ENCODE data around the gene SLX4IP.

Gene SLX4IP

DNA sequence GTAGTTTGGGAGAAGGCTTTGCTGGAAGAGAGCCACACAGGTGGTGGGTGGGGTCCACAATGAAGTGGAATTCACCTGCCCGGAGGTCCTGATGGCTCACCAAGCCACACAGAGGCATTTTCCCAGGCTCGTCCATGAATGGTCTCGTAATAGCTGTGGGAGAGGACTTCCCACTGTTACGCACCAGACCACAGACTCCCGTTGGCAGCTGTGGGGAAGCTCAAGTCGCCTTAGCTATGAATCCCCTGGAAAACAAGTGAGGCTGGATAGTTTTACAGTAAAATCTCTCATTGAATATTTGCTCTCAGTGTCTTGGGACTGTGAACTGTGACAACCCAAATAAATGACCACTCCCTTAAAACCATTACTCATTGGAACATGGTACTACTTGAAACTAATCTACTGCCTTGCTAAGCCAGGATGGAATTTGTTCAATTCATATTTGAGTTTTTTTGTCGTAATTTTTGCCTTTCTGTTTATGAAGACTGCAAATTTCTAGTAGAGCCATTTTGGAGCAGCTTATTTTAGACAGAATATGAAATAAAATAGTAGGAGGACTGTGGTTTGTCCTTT is 159.3 kb downstream of the SLX4IP start:
- 87 to 92% methylated on average over 7 of the region's 7 CpGs for WGBS, 2 experiments
- Histone ChIP-seq H3K9me3 (ENCODE audit: control insufficient read depth, low read length) (no peaks in the 10 kb centered on the region), H3K36me3 (ENCODE audit: control insufficient read depth, insufficient read depth, low read length) (no peaks in the 10 kb centered on the region), H3K27me3 (ENCODE audit: control insufficient read depth, insufficient read depth, low read length, poor library complexity, severe bottlenecking) (no peaks in the 10 kb centered on the region), H3K27ac (ENCODE audit: insufficient read depth, low read depth, low read length, poor library complexity, severe bottlenecking) (no peak overlapping the region), H3K4me1 (ENCODE audit: control insufficient read depth, insufficient read depth, low read length) (no peaks in the 10 kb centered on the region), H3K4me3 (ENCODE audit: insufficient read depth, low read depth, low read length) (no peak overlapping the region)

- no peak overlapping the region for H3K27ac ChIP-seq (ENCODE audit: insufficient read depth, low read depth, low read length, poor library complexity, severe bottlenecking)
- no peaks in the 10 kb centered on the region for H3K27me3 ChIP-seq (ENCODE audit: control insufficient read depth, insufficient read depth, low read length, poor library complexity, severe bottlenecking)
- H3K36me3 ChIP-seq (ENCODE audit: control insufficient read depth, insufficient read depth, low read length) = no peaks in the 10 kb centered on the region
- WGBS, 2 experiments = 93 to 95% methylated on average over 2 of the region's 2 CpGs
- no peak overlapping the region for H3K4me3 ChIP-seq (ENCODE audit: insufficient read depth, low read depth, low read length)
- H3K4me1 ChIP-seq (ENCODE audit: control insufficient read depth, insufficient read depth, low read length) = no peaks in the 10 kb centered on the region
- H3K9me3 ChIP-seq (ENCODE audit: control insufficient read depth, low read length) = no peaks in the 10 kb centered on the region
Observed at GRCh38 chr20:10595266-10595665, 160.2 kb downstream of the SLX4IP start.

DNA sequence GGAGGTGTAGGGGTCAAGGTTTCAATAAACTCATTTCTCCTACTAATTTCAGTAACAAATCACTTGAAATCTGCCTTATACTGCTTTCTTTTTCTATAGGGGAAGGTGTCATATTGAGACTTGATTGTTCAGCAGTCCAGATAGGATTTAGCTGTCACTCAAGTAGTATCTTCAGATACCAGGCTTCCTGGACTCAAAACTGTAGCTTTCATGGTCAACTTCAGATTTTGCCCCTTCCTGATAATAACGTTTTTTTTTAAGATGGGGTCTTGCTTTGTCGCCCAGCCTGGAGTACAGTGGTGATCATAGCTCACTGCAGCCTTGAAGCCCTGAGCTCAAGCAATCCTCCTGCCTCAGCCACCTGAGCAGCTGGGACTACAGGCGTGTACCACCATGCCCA is 160.9 kb downstream of the SLX4IP start:
- H3K27me3 ChIP-seq (ENCODE audit: control insufficient read depth, insufficient read depth, low read length, poor library complexity, severe bottlenecking) = no peaks in the 10 kb centered on the region
- H3K4me3 ChIP-seq (ENCODE audit: insufficient read depth, low read depth, low read length) = no peak overlapping the region
- no peaks in the 10 kb centered on the region for H3K4me1 ChIP-seq (ENCODE audit: control insufficient read depth, insufficient read depth, low read length)
- no peaks in the 10 kb centered on the region for H3K9me3 ChIP-seq (ENCODE audit: control insufficient read depth, low read length)
- H3K27ac ChIP-seq (ENCODE audit: insufficient read depth, low read depth, low read length, poor library complexity, severe bottlenecking) = no peak overlapping the region
- 92 to 93% methylated on average over 3 of the region's 3 CpGs for WGBS, 2 experiments
- no peaks in the 10 kb centered on the region for H3K36me3 ChIP-seq (ENCODE audit: control insufficient read depth, insufficient read depth, low read length)

DNA sequence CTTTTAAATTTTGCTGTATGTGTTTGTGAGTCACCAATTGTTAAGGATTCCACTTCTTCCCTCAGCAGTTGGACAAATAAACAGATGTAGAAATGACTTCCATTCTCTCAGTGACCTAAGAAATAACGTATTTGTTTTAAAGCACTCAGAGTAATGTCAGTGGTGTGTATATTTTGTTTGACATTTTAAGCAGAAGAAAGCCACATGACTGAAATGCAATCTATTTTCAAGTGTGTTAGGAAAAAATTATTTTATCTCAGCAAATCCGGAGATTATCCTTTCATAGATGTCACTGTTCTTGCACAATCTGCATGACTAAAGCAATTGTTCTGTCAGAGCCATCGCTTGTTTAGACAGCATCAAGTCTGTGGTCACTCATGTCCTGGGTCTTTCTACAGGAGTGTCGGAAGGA is 161.6 kb downstream of the SLX4IP start:
- Histone ChIP-seq H3K4me1 (ENCODE audit: control insufficient read depth, insufficient read depth, low read length) (no peaks in the 10 kb centered on the region), H3K27ac (ENCODE audit: insufficient read depth, low read depth, low read length, poor library complexity, severe bottlenecking) (no peak overlapping the region), H3K9me3 (ENCODE audit: control insufficient read depth, low read length) (no peaks in the 10 kb centered on the region), H3K36me3 (ENCODE audit: control insufficient read depth, insufficient read depth, low read length) (no peaks in the 10 kb centered on the region), H3K27me3 (ENCODE audit: control insufficient read depth, insufficient read depth, low read length, poor library complexity, severe bottlenecking) (no peaks in the 10 kb centered on the region), H3K4me3 (ENCODE audit: insufficient read depth, low read depth, low read length) (no peak overlapping the region)
- WGBS, 2 experiments = 90 to 97% methylated on average over 3 of the region's 4 CpGs

DNA sequence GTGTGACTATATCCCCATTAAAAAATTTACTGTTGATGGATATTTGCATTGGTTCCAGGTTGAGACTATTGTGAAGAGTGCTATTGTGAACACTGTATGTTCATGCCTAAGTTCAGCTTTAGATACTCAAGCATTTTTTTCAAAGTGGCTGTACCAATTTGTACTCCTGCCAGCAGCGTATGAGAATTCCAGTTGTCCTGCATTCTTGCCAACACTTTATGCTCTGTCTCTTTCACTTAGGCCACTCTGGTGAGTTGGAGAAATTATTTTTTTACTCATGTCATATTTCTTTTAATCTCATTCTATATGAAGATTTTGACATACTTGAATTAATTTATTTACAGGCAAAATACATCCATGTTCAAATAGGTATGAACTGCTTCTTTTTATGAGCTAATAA is 162.5 kb downstream of the SLX4IP start:
- Histone ChIP-seq H3K36me3 (ENCODE audit: control insufficient read depth, insufficient read depth, low read length) (no peaks in the 10 kb centered on the region), H3K27me3 (ENCODE audit: control insufficient read depth, insufficient read depth, low read length, poor library complexity, severe bottlenecking) (no peaks in the 10 kb centered on the region), H3K4me3 (ENCODE audit: insufficient read depth, low read depth, low read length) (no peak overlapping the region), H3K4me1 (ENCODE audit: control insufficient read depth, insufficient read depth, low read length) (no peaks in the 10 kb centered on the region), H3K9me3 (ENCODE audit: control insufficient read depth, low read length) (no peaks in the 10 kb centered on the region), H3K27ac (ENCODE audit: insufficient read depth, low read depth, low read length, poor library complexity, severe bottlenecking) (no peak overlapping the region)
- 100% methylated on average over 1 of the region's 1 CpG for WGBS, 2 experiments

- 95% methylated on average over 2 of the region's 4 CpGs for WGBS, 2 experiments
- Histone ChIP-seq H3K36me3 (ENCODE audit: control insufficient read depth, insufficient read depth, low read length) (no peaks in the 10 kb centered on the region), H3K9me3 (ENCODE audit: control insufficient read depth, low read length) (no peaks in the 10 kb centered on the region), H3K27ac (ENCODE audit: insufficient read depth, low read depth, low read length, poor library complexity, severe bottlenecking) (no peak overlapping the region), H3K27me3 (ENCODE audit: control insufficient read depth, insufficient read depth, low read length, poor library complexity, severe bottlenecking) (no peaks in the 10 kb centered on the region), H3K4me1 (ENCODE audit: control insufficient read depth, insufficient read depth, low read length) (no peaks in the 10 kb centered on the region), H3K4me3 (ENCODE audit: insufficient read depth, low read depth, low read length) (no peak overlapping the region)
Observed at GRCh38 chr20:10602221-10602871, 167.2 kb downstream of the SLX4IP start.

GRCh38 chr20:10603378-10603777 is 168.3 kb downstream of the SLX4IP start:
- Histone ChIP-seq H3K36me3 (ENCODE audit: control insufficient read depth, insufficient read depth, low read length) (no peaks in the 10 kb centered on the region), H3K27me3 (ENCODE audit: control insufficient read depth, insufficient read depth, low read length, poor library complexity, severe bottlenecking) (no peaks in the 10 kb centered on the region), H3K4me3 (ENCODE audit: insufficient read depth, low read depth, low read length) (no peak overlapping the region), H3K27ac (ENCODE audit: insufficient read depth, low read depth, low read length, poor library complexity, severe bottlenecking) (no peak overlapping the region), H3K9me3 (ENCODE audit: control insufficient read depth, low read length) (no peaks in the 10 kb centered on the region), H3K4me1 (ENCODE audit: control insufficient read depth, insufficient read depth, low read length) (no peaks in the 10 kb centered on the region)
- 97 to 98% methylated on average over 4 of the region's 4 CpGs for WGBS, 2 experiments

DNA sequence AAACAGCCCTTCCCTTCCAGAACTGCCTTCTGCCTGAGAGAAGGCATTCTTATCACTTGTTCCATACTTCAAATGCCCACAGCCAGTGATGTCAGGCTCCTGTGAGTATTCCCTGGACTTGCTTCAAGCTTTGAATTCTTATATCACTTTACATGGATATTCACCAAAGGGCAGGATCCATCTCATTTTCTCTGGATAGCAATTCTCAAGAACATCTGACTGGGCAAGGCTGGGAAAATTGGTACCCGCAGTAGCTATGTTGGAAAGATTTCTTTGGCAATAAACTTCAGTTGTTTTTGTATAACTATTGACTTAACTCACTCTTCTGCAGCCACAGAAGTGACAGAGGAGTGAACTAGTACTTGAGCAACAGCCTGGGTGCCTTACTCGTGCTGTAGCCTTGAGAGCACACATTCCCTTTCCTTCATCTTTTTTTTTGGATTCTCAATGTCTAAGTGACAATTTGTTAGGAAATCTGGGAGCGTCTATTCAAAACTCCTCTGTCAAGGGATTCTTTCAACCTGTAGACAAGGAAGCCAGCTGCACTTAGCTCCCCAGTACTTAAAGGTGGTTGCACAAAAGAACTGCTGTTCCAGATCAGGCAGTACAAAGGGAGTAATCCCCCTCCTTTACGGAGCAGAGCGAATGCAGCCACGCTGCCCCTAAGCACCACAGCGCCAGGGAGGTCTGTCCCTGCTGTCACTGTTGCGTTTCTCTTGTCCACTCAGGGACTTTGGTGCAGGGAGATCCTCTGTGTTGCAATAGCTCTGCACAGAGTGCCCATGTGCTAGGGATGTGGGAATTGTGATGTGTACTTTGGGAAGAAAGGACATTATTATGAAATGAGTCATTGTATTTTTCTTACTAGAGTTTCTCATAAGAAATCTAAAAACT is 169.1 kb downstream of the SLX4IP start:
- H3K27ac ChIP-seq (ENCODE audit: insufficient read depth, low read depth, low read length, poor library complexity, severe bottlenecking) = peak overlapping the region; percentile 64
- H3K4me3 ChIP-seq (ENCODE audit: insufficient read depth, low read depth, low read length) = no peak overlapping the region
- no peaks in the 10 kb centered on the region for H3K27me3 ChIP-seq (ENCODE audit: control insufficient read depth, insufficient read depth, low read length, poor library complexity, severe bottlenecking)
- H3K4me1 ChIP-seq (ENCODE audit: control insufficient read depth, insufficient read depth, low read length) = no peaks in the 10 kb centered on the region
- H3K36me3 ChIP-seq (ENCODE audit: control insufficient read depth, insufficient read depth, low read length) = no peaks in the 10 kb centered on the region
- H3K9me3 ChIP-seq (ENCODE audit: control insufficient read depth, low read length) = no peaks in the 10 kb centered on the region
- WGBS, 2 experiments = 38 to 49% methylated on average over 8 of the region's 8 CpGs

- 100% methylated on average over 2 of the region's 2 CpGs; no CpG with 5 or more reads in 1 of the 2 experiments for WGBS, 2 experiments
- H3K36me3 ChIP-seq (ENCODE audit: control insufficient read depth, insufficient read depth, low read length) = no peaks in the 10 kb centered on the region
- H3K27me3 ChIP-seq (ENCODE audit: control insufficient read depth, insufficient read depth, low read length, poor library complexity, severe bottlenecking) = no peaks in the 10 kb centered on the region
- H3K4me1 ChIP-seq (ENCODE audit: control insufficient read depth, insufficient read depth, low read length) = no peaks in the 10 kb centered on the region
- no peak overlapping the region for H3K4me3 ChIP-seq (ENCODE audit: insufficient read depth, low read depth, low read length)
- no peak overlapping the region for H3K27ac ChIP-seq (ENCODE audit: insufficient read depth, low read depth, low read length, poor library complexity, severe bottlenecking)
- no peaks in the 10 kb centered on the region for H3K9me3 ChIP-seq (ENCODE audit: control insufficient read depth, low read length)
Observed at GRCh38 chr20:10604865-10605440, 169.8 kb downstream of the SLX4IP start.

Measured in ectodermal cell (in vitro differentiated cells).